Dedifferentiated amniotic fluid mesenchymal stem cell (primary cell): ENCODE measurements around the gene DLAT.
"Not testable (repeated sequence)": the region's sequence is repeated elsewhere in the genome, so short reads cannot be mapped to it uniquely, and the experiment has no call there.

Source experiments
- DNase-seq: peaks from one replicate; pipeline ENCODE4 v3.0.0-alpha.2; 2016; ENCODE audit errors: extremely low spot score

The DLAT gene

GRCh38 chr11:112005422-112006094, 19.6 kb upstream of the DLAT start:
- DNase-seq = no peak

GRCh38 chr11:112006095-112006441, 19.1 kb upstream of the DLAT start:
- DNase-seq = not testable (repeated sequence)

GRCh38 chr11:112011451-112011850, 13.8 kb upstream of the DLAT start:
- DNase-seq = not testable (repeated sequence)

GRCh38 chr11:112012874-112013273, 12.3 kb upstream of the DLAT start:
- DNase-seq = no peak

GRCh38 chr11:112013497-112014164, 11.6 kb upstream of the DLAT start:
- no peak for DNase-seq

- DNase-seq = no peak
These were observed 9.0 kb upstream of the DLAT start for GRCh38 chr11:112016088-112016764.

GRCh38 chr11:112016765-112017376, 8.3 kb upstream of the DLAT start:
- peak; percentile 30 for DNase-seq

- no peak for DNase-seq
These were observed 7.7 kb upstream of the DLAT start for GRCh38 chr11:112017538-112017937.

- no peak for DNase-seq
These were observed 6.1 kb upstream of the DLAT start for GRCh38 chr11:112019066-112019465.

- no peak for DNase-seq
These were observed 2.1 kb upstream of the DLAT start for GRCh38 chr11:112023104-112023503.

GRCh38 chr11:112024178-112024772, 933 bp upstream of the DLAT start:
- DNase-seq = no peak

- no peak for DNase-seq
These were observed 499 bp downstream of the DLAT start for GRCh38 chr11:112025707-112026106.

GRCh38 chr11:112026784-112027410, 1.7 kb downstream of the DLAT start:
- not testable (repeated sequence) for DNase-seq

- DNase-seq = no peak
These were observed 4.3 kb downstream of the DLAT start for GRCh38 chr11:112029460-112029859.

GRCh38 chr11:112033902-112034301, 8.7 kb downstream of the DLAT start:
- DNase-seq = no peak

- DNase-seq = no peak
These were observed 12.3 kb downstream of the DLAT start for GRCh38 chr11:112037527-112037926.

GRCh38 chr11:112042161-112042960, 17.2 kb downstream of the DLAT start:
- DNase-seq = no peak

- no peak for DNase-seq
These were observed 17.7 kb downstream of the DLAT start for GRCh38 chr11:112042961-112043304.

- DNase-seq = no peak
These were observed 19.8 kb downstream of the DLAT start for GRCh38 chr11:112044961-112045360.

- not testable (repeated sequence) for DNase-seq
These were observed 21.4 kb downstream of the DLAT start for GRCh38 chr11:112046647-112047046.

GRCh38 chr11:112048256-112048655, 23.0 kb downstream of the DLAT start:
- DNase-seq = not testable (repeated sequence)
